KMS-11 (cell line): Measurements from ENCODE around the gene ZNF860.

Experiments used
- H2AFZ ChIP-seq: fragments of 200-600 bp; sonication (generic); 2 replicates; pipeline ENCODE4 v1.6.1; 2016; ENCODE audit warnings: antibody characterized with exemption, mixed run types, low read depth
- H3K27ac ChIP-seq: fragments of 200-600 bp; sonication (generic); 2 replicates; pipeline ENCODE4 v1.6.1; 2016; ENCODE audit warnings: mild to moderate bottlenecking, mixed run types
- H3K27me3 ChIP-seq: fragments of 200-600 bp; sonication (generic); 2 replicates; pipeline ENCODE4 v1.6.1; 2017; ENCODE audit warnings: mild to moderate bottlenecking, low read depth, mixed run types, moderate library complexity; ENCODE audit not compliant: insufficient read depth
- H3K36me3 ChIP-seq: fragments of 200-600 bp; sonication (generic); 2 replicates; pipeline ENCODE4 v1.6.1; 2017; ENCODE audit warnings: mild to moderate bottlenecking, mixed run types; ENCODE audit not compliant: insufficient read depth
- H3K4me1 ChIP-seq: fragments of 200-600 bp; sonication (generic); 2 replicates; pipeline ENCODE4 v1.6.1; 2016; ENCODE audit warnings: mild to moderate bottlenecking, low read depth, mixed run types; ENCODE audit not compliant: poor library complexity, severe bottlenecking
- H3K4me2 ChIP-seq: fragments of 200-600 bp; sonication (generic); 2 replicates; pipeline ENCODE4 v1.7.0; 2016; ENCODE audit warnings: mild to moderate bottlenecking, mixed run types
- H3K4me3 ChIP-seq: fragments of 200-600 bp; sonication (generic); IDR thresholded peaks from 2 replicates; pipeline ENCODE4 v1.6.1; 2017; ENCODE audit warnings: low read depth, low read length, mixed read lengths; ENCODE audit not compliant: insufficient read depth
- H3K79me2 ChIP-seq: fragments of 200-600 bp; sonication (generic); 2 replicates; pipeline ENCODE4 v1.6.1; 2016; ENCODE audit warnings: low read depth, mixed run types; ENCODE audit not compliant: insufficient read depth
- H3K9ac ChIP-seq: fragments of 200-600 bp; sonication (generic); 2 replicates; pipeline ENCODE4 v1.6.1; 2016; ENCODE audit warnings: mild to moderate bottlenecking, mixed run types
- H4K20me1 ChIP-seq: fragments of 200-600 bp; sonication (generic); 2 replicates; pipeline ENCODE4 v1.6.1; 2016; ENCODE audit warnings: mild to moderate bottlenecking, mixed run types; ENCODE audit not compliant: insufficient read depth
- TF ChIP-seq, protein P1 (sequence below): fragments of 200-600 bp; sonication (generic); conservative IDR thresholded peaks from 2 replicates; pipeline ENCODE4 v1.6.1; 2017; ENCODE audit warnings: low read depth, mild to moderate bottlenecking, antibody characterized with exemption, low read length, moderate library complexity, mixed read lengths

Gene ZNF860

DNA sequence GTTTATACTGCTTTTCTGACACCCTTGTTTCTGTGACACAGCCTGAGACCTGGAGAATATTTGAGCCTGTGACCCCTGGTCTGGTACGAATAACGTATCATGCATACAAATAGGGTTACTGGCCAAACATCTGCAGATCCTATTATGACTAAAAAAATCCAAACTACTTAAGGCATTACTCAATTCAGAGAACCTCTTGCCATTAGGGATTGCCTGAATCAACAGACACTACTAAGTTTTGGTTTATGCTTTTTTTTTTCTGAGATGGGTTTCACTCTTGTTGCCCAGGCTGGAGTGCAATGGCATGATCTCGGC lies 35.9 kb upstream of the ZNF860 start:
- no peaks in the 10 kb centered on the region for H3K27me3 ChIP-seq
- no peaks in the 10 kb centered on the region for H4K20me1 ChIP-seq
- no peak overlapping the region for H3K4me2 ChIP-seq
- H2AFZ ChIP-seq: no peak overlapping the region
- H3K36me3 ChIP-seq: no peaks in the 10 kb centered on the region
- no peaks in the 10 kb centered on the region for H3K79me2 ChIP-seq
- no peak overlapping the region for H3K9ac ChIP-seq
- no peak overlapping the region for H3K4me3 ChIP-seq
- H3K4me1 ChIP-seq: no peaks in the 10 kb centered on the region
- H3K27ac ChIP-seq: no peak overlapping the region
- TF ChIP-seq, protein P1, sequence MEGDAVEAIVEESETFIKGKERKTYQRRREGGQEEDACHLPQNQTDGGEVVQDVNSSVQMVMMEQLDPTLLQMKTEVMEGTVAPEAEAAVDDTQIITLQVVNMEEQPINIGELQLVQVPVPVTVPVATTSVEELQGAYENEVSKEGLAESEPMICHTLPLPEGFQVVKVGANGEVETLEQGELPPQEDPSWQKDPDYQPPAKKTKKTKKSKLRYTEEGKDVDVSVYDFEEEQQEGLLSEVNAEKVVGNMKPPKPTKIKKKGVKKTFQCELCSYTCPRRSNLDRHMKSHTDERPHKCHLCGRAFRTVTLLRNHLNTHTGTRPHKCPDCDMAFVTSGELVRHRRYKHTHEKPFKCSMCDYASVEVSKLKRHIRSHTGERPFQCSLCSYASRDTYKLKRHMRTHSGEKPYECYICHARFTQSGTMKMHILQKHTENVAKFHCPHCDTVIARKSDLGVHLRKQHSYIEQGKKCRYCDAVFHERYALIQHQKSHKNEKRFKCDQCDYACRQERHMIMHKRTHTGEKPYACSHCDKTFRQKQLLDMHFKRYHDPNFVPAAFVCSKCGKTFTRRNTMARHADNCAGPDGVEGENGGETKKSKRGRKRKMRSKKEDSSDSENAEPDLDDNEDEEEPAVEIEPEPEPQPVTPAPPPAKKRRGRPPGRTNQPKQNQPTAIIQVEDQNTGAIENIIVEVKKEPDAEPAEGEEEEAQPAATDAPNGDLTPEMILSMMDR: no peak

DNA sequence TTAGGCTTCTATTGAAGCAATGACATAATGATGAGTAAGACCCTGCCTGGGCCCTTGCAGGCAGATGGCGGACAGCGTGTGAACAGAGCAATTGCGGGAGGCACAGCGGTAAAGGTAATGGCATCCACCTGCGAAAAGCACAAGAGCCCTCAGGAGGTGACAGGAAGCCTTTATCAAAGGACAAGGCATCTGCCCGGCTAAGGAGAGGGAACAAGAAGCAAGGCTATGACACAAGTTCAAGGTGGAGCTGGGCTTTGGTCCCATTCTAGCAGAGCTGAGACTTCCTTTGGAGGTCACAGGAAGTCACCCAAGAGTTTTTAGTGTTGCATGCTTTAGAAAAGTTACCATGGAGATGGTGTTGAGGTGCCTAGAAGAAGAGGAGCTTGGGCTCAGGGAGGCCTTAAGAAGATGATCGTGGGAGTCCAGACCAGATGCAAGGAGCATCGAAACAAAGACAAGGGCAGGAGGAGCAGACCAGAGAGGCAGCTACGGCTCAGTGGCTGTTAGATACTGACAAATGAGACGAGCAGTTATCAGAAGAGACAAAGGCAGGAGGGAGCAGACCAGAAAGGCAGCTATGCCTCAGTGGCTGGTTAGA lies 35.0 kb upstream of the ZNF860 start:
- Histone ChIP-seq H3K79me2 (no peaks in the 10 kb centered on the region), H3K27ac (no peak overlapping the region), H2AFZ (no peak overlapping the region), H3K36me3 (no peaks in the 10 kb centered on the region), H3K4me2 (no peak overlapping the region), H3K4me1 (no peaks in the 10 kb centered on the region), H4K20me1 (no peaks in the 10 kb centered on the region), H3K27me3 (no peaks in the 10 kb centered on the region), H3K4me3 (no peak overlapping the region), H3K9ac (no peak overlapping the region)
- TF ChIP-seq, protein P1: no peak

DNA sequence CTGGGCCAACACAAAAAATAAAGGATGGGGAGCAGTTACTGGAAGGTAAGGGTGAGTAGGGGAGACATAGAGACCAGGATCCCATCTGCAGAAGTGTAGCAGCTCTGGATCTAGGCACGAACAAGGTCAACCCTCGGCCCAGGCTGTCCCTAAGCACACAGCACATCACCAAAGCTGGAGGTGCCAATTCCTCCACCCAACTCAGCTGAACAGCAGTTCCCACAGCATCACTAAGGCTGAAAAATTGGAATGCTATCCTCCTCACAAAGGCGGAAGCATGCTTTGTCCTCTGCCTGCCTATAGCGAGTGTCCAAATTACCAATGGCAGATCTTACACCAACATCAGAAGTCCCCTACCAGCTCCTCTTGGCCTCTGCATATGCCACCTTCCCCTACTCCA lies 34.4 kb upstream of the ZNF860 start:
- Histone ChIP-seq H3K4me1 (no peaks in the 10 kb centered on the region), H3K27ac (no peak overlapping the region), H3K4me3 (no peak overlapping the region), H2AFZ (no peak overlapping the region), H4K20me1 (no peaks in the 10 kb centered on the region), H3K4me2 (no peak overlapping the region), H3K9ac (no peak overlapping the region), H3K79me2 (no peaks in the 10 kb centered on the region), H3K27me3 (no peaks in the 10 kb centered on the region), H3K36me3 (no peaks in the 10 kb centered on the region)
- TF ChIP-seq, protein P1: no peak

DNA sequence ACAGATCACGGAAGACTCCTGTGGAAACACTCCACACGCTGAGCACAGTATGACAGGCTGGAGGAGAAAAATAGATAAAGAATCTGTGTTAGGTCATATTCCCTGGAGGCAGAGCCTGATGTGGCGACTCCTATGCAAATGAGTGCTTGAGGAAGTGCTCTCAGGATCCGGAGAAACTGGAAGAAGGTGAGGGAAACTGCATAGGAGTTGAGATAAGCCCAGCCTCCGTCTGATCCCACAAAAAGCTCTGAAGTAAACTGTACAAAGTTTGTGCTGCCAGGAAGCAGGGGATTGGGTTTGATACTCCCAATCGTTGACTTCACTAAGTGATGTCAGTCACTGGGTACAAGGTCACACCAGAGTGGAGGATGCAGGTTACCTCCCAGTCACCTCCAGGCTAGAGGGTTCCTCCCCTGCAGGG lies 33.9 kb upstream of the ZNF860 start:
- Histone ChIP-seq H3K4me3 (no peak overlapping the region), H2AFZ (no peak overlapping the region), H3K4me1 (no peaks in the 10 kb centered on the region), H3K79me2 (no peaks in the 10 kb centered on the region), H3K27me3 (no peaks in the 10 kb centered on the region), H3K9ac (no peak overlapping the region), H3K36me3 (no peaks in the 10 kb centered on the region), H4K20me1 (no peaks in the 10 kb centered on the region), H3K4me2 (no peak overlapping the region), H3K27ac (no peak overlapping the region)
- TF ChIP-seq, protein P1: no peak
